Measurements from ENCODE around the gene CCL26.
"Not testable (repeated sequence)": the region's sequence is repeated elsewhere in the genome, so short reads cannot be mapped to it uniquely, and the experiment has no call there.

Gene CCL26

GRCh38 chr7:75732764-75733630 is 39.0 kb downstream of the CCL26 start:
- DNase-seq (ENCODE audit: low spot score) = no peak
- in situ Hi-C loops (cut with MboI; ENCODE audit: low pct_unique_long_range_greater_than_20kb, low sequenced_read_pairs, unreplicated experiment) = no loop called here
- TF ChIP-seq, protein P1, sequence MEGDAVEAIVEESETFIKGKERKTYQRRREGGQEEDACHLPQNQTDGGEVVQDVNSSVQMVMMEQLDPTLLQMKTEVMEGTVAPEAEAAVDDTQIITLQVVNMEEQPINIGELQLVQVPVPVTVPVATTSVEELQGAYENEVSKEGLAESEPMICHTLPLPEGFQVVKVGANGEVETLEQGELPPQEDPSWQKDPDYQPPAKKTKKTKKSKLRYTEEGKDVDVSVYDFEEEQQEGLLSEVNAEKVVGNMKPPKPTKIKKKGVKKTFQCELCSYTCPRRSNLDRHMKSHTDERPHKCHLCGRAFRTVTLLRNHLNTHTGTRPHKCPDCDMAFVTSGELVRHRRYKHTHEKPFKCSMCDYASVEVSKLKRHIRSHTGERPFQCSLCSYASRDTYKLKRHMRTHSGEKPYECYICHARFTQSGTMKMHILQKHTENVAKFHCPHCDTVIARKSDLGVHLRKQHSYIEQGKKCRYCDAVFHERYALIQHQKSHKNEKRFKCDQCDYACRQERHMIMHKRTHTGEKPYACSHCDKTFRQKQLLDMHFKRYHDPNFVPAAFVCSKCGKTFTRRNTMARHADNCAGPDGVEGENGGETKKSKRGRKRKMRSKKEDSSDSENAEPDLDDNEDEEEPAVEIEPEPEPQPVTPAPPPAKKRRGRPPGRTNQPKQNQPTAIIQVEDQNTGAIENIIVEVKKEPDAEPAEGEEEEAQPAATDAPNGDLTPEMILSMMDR (IDR thresholded peaks at IDR 0.05; ENCODE audit: extremely low read depth, insufficient read depth, missing control alignments) = no peak

DNA sequence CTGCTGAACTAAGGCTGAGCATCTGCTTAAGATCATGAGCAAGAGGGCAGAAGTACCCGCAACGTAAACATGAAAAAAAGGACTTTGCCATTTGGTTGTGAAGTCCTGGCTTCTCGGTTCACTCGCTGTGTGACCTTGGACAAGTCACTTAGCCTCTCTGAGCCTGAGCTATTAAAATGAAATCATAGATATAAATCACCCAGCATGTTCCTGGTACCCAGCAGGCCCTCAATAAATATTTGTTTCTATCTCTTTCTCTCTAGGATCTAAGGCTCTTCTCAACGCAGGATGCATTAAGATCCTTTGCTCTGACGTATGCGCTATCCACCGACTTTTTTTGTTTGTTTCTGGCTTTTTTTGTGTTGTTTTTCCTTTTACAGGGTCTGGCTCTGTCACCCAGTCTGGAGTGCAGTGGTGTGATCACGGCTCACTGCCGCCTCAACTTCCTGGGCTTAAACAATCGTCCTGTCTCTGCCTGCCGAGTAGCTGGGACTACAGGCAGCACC is 39.9 kb downstream of the CCL26 start:
- DNase-seq (ENCODE audit: low spot score) = no peak
- in situ Hi-C loops (cut with MboI; ENCODE audit: low pct_unique_long_range_greater_than_20kb, low sequenced_read_pairs, unreplicated experiment) = no loop called here
- TF ChIP-seq, protein P1 (IDR thresholded peaks at IDR 0.05; ENCODE audit: extremely low read depth, insufficient read depth, missing control alignments) = no peak

GRCh38 chr7:75729851-75730274 is 42.1 kb downstream of the CCL26 start:
- TF ChIP-seq, protein P1 (IDR thresholded peaks at IDR 0.05; ENCODE audit: extremely low read depth, insufficient read depth, missing control alignments) = no peak
- no peak for DNase-seq (ENCODE audit: low spot score)
- in situ Hi-C loops (cut with MboI; ENCODE audit: low pct_unique_long_range_greater_than_20kb, low sequenced_read_pairs, unreplicated experiment) = no loop called here

DNA sequence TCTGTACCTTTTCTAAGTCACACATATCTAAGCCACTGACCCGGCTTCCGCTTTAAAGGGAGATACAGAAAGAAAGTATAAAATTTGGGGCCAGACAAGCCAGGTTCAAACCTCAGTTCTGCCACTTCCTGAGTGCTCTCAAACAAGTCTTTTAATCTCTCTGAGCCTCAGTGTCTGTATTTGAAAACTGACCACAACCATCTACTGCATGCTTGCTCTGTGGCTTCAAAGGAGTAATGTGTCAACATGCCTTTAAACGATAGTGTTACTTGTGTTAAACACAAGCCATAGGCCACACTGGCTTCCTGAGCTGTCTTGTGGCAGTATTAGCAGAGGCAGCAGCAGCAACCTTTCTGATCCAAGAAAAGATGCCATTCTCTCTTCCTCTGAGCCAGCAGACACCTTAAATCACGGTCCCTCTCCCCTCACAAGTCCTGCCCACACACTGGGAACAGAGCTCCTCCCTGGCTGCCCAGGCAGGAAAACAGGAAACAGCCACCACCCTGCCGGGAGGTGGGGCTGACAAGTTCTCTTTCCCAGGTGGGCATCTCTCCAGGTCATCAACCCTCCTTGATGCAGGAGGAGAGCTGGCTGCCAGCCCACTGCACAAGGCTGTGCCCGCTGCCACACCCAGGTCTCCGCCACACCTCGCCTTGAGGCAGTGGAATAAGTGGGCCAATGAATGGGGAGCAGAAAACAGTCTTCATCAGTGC is 44.0 kb downstream of the CCL26 start:
- in situ Hi-C loops (cut with MboI; ENCODE audit: low pct_unique_long_range_greater_than_20kb, low sequenced_read_pairs, unreplicated experiment) = no loop called here
- TF ChIP-seq, protein P1 (IDR thresholded peaks at IDR 0.05; ENCODE audit: extremely low read depth, insufficient read depth, missing control alignments) = no peak
- DNase-seq (ENCODE audit: low spot score) = no peak

DNA sequence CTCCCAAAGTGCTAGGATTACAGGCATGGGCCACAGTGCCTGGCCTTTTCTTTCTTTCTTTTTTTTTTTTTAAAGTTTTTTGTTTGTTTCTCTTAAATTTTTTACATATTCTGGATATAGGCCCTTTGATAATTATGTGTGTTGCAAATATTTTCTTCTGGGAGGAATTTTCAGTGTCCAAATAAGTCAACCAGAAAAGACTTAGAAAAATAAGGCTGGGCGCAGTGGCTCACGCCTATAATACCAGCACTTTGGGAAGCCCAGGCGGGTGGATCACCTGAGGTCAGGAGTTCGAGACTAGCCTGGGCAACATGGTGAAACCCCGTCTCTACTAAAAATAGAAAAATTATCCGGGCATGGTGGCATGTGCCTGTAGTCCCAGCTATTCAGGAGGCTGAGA is 44.7 kb downstream of the CCL26 start:
- in situ Hi-C loops (cut with MboI; ENCODE audit: low pct_unique_long_range_greater_than_20kb, low sequenced_read_pairs, unreplicated experiment); DNase-seq (ENCODE audit: low spot score): not testable (repeated sequence)

DNA sequence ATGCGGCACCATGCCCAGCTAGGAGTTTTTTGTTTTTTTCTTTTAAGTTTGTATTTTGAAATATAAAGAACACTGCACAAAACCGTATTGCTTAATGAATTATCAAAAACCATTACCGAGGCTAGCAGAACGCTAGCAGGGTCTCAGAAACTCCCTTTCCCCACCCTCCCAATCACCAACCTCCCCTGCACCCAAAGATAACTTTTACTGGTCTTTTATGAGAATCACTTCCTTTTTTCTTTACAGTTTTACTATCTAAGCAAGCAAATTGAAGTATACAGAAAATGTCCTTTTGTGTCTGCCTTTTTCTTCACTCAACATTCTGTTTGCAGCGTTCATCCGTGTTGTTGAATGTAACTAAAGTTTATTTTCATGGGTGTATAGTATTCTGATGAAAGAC is 46.7 kb downstream of the CCL26 start:
- TF ChIP-seq, protein P1 (IDR thresholded peaks at IDR 0.05; ENCODE audit: extremely low read depth, insufficient read depth, missing control alignments) = no peak
- peak; percentile 40 for DNase-seq (ENCODE audit: low spot score)
- in situ Hi-C loops (cut with MboI; ENCODE audit: low pct_unique_long_range_greater_than_20kb, low sequenced_read_pairs, unreplicated experiment) = no loop called here

GRCh38 chr7:75723444-75723843 is 48.6 kb downstream of the CCL26 start:
- DNase-seq (ENCODE audit: low spot score) = peak; percentile 52
- in situ Hi-C loops (cut with MboI; ENCODE audit: low pct_unique_long_range_greater_than_20kb, low sequenced_read_pairs, unreplicated experiment) = no loop called here
- TF ChIP-seq, protein P1 (IDR thresholded peaks at IDR 0.05; ENCODE audit: extremely low read depth, insufficient read depth, missing control alignments) = no peak
